ENCODE results near the gene ICAM2. TPM values are rescaled to one million over a fixed set of nuclear protein-coding genes. Genes with fewer than 3 reads are reported as not detected.

The ICAM2 gene
- total and polyA plus RNA-seq, 8 donors = 32.3 to 55.4 (median 46.3) TPM

GRCh38 chr17:64001763-64002529 is 18.5 kb downstream of the ICAM2 start:
- peaks cover 0 to 29% of the 10 kb centered on the region in 2 donors for H3K36me3 ChIP-seq
- TF ChIP-seq CTCF (IDR thresholded peaks at IDR 0.05) = no peak
- ATAC-seq = peak; percentile 84
- H3K4me3 ChIP-seq = no peak overlapping the region
- peaks cover 29 to 63% of the 10 kb centered on the region in 2 donors for H3K4me1 ChIP-seq
- H3K9me3 ChIP-seq = no peaks in the 10 kb centered on the region
- DNase-seq = peak in 3 of 4 donors; percentile 67 to 87 (median 85)
- intact Hi-C loops (cut with DNase I) = no loop called here
- peak overlapping the region; percentile 57 to 70 for H3K27ac ChIP-seq
- H3K27me3 ChIP-seq = peaks cover 3 to 32% of the 10 kb centered on the region in 2 donors

DNA sequence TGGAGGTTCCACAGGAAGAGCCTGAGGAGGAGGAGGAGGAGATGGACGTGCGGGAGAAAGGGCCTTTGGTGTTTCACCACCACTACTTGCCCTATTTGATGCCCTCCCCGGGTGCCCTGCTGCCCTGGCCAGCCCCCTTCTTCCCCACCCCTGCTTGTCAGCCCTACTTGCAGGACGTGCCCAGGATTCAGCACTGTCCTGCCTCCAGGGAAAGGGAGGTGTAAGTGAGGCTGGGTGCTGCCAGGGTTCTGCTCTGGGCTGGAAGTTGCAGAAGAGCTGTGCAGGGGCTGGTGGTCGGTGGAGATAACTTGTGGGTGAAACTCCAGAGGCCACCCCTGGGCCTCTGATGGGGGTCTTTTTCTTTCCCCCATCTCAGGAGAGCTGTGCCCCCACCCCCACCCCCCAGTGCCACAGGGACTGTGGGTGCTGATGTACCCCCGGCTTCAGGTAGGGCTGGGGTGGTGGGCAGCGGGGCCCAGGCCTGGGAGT is 19.3 kb downstream of the ICAM2 start:
- DNase-seq = no peak
- peaks cover 28 to 61% of the 10 kb centered on the region in 2 donors for H3K4me1 ChIP-seq
- TF ChIP-seq CTCF (IDR thresholded peaks at IDR 0.05) = no peak
- peaks cover 0 to 29% of the 10 kb centered on the region in 2 donors for H3K36me3 ChIP-seq
- H3K9me3 ChIP-seq = no peaks in the 10 kb centered on the region
- H3K4me3 ChIP-seq = no peak overlapping the region
- H3K27me3 ChIP-seq = peaks cover 3 to 38% of the 10 kb centered on the region in 2 donors
- intact Hi-C loops (cut with DNase I) = no loop called here
- no peak for ATAC-seq
- H3K27ac ChIP-seq = peak overlapping the region; percentile 57 to 70

DNA sequence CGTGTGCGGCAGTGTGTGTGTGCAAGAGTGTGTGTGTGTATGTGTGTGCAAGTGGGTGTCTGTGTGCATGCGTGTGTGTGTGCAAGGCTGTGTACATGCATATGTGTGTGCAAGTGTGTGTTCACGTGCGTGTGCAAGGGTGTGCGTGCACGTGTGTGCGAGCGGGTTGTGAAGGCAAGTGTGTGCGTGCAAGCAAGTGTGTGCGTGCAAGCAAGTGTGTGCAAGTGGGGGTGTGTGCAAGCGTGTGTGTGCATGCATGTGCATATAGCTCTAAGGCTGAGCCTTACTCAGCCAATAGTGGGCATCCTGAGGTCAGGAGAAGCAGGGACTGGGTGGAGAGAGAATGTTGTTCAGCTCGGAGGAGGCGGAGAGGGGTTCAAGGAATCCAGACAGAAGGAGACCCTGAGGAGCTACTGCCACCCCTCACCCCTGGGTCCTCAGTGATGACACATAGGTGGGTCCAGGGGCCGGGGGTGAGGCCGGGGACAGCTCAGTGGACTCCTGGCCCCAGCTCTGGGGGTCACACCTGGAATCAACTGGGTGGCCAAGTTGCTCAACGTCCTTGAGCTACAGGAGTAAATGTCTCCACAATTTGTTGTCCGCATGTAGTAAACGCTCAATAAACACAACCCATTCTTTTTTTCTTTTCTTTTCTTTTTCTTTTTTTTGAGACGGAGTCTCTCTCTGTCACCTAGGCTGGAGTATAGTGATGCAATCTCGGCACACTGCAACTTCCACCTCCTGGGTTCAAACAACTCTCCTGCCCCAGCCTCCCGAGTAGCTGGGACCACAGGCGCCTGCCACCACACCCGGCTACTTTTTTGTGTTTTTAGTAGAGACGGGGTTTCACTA is 20.5 kb downstream of the ICAM2 start:
- intact Hi-C loops (cut with DNase I) = no loop called here
- H3K36me3 ChIP-seq = peaks cover 0 to 26% of the 10 kb centered on the region in 2 donors
- ATAC-seq (no peak), DNase-seq (no peak)
- no peak overlapping the region for H3K4me3 ChIP-seq
- TF ChIP-seq CTCF (IDR thresholded peaks at IDR 0.05) = no peak
- no peak overlapping the region for H3K27ac ChIP-seq
- H3K4me1 ChIP-seq = peaks cover 22 to 48% of the 10 kb centered on the region in 2 donors
- H3K9me3 ChIP-seq = no peaks in the 10 kb centered on the region
- peaks cover 3 to 38% of the 10 kb centered on the region in 2 donors for H3K27me3 ChIP-seq

- Histone ChIP-seq H3K27ac (no peak overlapping the region), H3K9me3 (no peaks in the 10 kb centered on the region), H3K4me1 (peaks cover 22 to 44% of the 10 kb centered on the region in 2 donors), H3K36me3 (peaks cover 0 to 19% of the 10 kb centered on the region in 2 donors), H3K4me3 (peak overlapping the region; percentile 54 to 57), H3K27me3 (peaks cover 3 to 38% of the 10 kb centered on the region in 2 donors)
- TF ChIP-seq CTCF (IDR thresholded peaks at IDR 0.05) = no peak
- ATAC-seq (no peak), DNase-seq (no peak)
- intact Hi-C loops (cut with DNase I) = no loop called here
These were observed 21.4 kb downstream of the ICAM2 start for GRCh38 chr17:63998721-63999679.

All from left lung (tissue), 10 donors.